ENCODE data around the gene HSPA12A.

HSPA12A gene

GRCh38 chr10:116738339-116738738 lies 4.0 kb downstream of the HSPA12A start:
- H3K4me2 ChIP-seq (ENCODE audit: low read length): no peak overlapping the region
- H3K79me2 ChIP-seq (ENCODE audit: control insufficient read depth, low read length): no peaks in the 10 kb centered on the region
- H3K27me3 ChIP-seq (ENCODE audit: control insufficient read depth, low read length): no peaks in the 10 kb centered on the region
- H3K4me3 ChIP-seq (ENCODE audit: low read length): no peak overlapping the region
- no peaks in the 10 kb centered on the region for H3K36me3 ChIP-seq (ENCODE audit: control insufficient read depth, low read length)
- no peaks in the 10 kb centered on the region for H4K20me1 ChIP-seq (ENCODE audit: control insufficient read depth, insufficient read depth, low read depth, low read length)
- H3K9me3 ChIP-seq (ENCODE audit: control insufficient read depth, insufficient read depth, low read length): no peaks in the 10 kb centered on the region
- H3F3A ChIP-seq (ENCODE audit: control insufficient read depth, insufficient read depth): no peaks in the 10 kb centered on the region
- H3K4me1 ChIP-seq (ENCODE audit: control insufficient read depth, low read length): no peaks in the 10 kb centered on the region
- TF ChIP-seq EZH2phosphoT487 (IDR thresholded peaks at IDR 0.05; ENCODE audit: borderline replicate concordance, low read length): no peak
- no peak for TF ChIP-seq CTCF (IDR thresholded peaks at IDR 0.05; ENCODE audit: low read depth, low read length, poor library complexity, severe bottlenecking)
- H3K9me2 ChIP-seq (replicated peaks; ENCODE audit: control insufficient read depth, low read length): no peaks in the 10 kb centered on the region
- H3K27ac ChIP-seq (ENCODE audit: low read depth, low read length): no peak overlapping the region

GRCh38 chr10:116737627-116738327 lies 4.6 kb downstream of the HSPA12A start:
- no peaks in the 10 kb centered on the region for H4K20me1 ChIP-seq (ENCODE audit: control insufficient read depth, insufficient read depth, low read depth, low read length)
- H3K4me1 ChIP-seq (ENCODE audit: control insufficient read depth, low read length): no peaks in the 10 kb centered on the region
- no peaks in the 10 kb centered on the region for H3F3A ChIP-seq (ENCODE audit: control insufficient read depth, insufficient read depth)
- H3K79me2 ChIP-seq (ENCODE audit: control insufficient read depth, low read length): no peaks in the 10 kb centered on the region
- TF ChIP-seq EZH2phosphoT487 (IDR thresholded peaks at IDR 0.05; ENCODE audit: borderline replicate concordance, low read length): no peak
- peak; percentile 19 for TF ChIP-seq CTCF (IDR thresholded peaks at IDR 0.05; ENCODE audit: low read depth, low read length, poor library complexity, severe bottlenecking)
- H3K9me3 ChIP-seq (ENCODE audit: control insufficient read depth, insufficient read depth, low read length): no peaks in the 10 kb centered on the region
- H3K36me3 ChIP-seq (ENCODE audit: control insufficient read depth, low read length): no peaks in the 10 kb centered on the region
- no peak overlapping the region for H3K4me3 ChIP-seq (ENCODE audit: low read length)
- H3K9me2 ChIP-seq (replicated peaks; ENCODE audit: control insufficient read depth, low read length): no peaks in the 10 kb centered on the region
- no peaks in the 10 kb centered on the region for H3K27me3 ChIP-seq (ENCODE audit: control insufficient read depth, low read length)
- no peak overlapping the region for H3K4me2 ChIP-seq (ENCODE audit: low read length)
- no peak overlapping the region for H3K27ac ChIP-seq (ENCODE audit: low read depth, low read length)

GRCh38 chr10:116733566-116733965 lies 8.8 kb downstream of the HSPA12A start:
- Histone ChIP-seq H3K27ac (ENCODE audit: low read depth, low read length) (no peak overlapping the region), H3K79me2 (ENCODE audit: control insufficient read depth, low read length) (no peaks in the 10 kb centered on the region), H3K4me1 (ENCODE audit: control insufficient read depth, low read length) (no peaks in the 10 kb centered on the region), H3K9me3 (ENCODE audit: control insufficient read depth, insufficient read depth, low read length) (no peaks in the 10 kb centered on the region), H3K36me3 (ENCODE audit: control insufficient read depth, low read length) (no peaks in the 10 kb centered on the region), H3K9me2 (replicated peaks; ENCODE audit: control insufficient read depth, low read length) (no peaks in the 10 kb centered on the region), H4K20me1 (ENCODE audit: control insufficient read depth, insufficient read depth, low read depth, low read length) (no peaks in the 10 kb centered on the region), H3K27me3 (ENCODE audit: control insufficient read depth, low read length) (no peaks in the 10 kb centered on the region), H3F3A (ENCODE audit: control insufficient read depth, insufficient read depth) (no peaks in the 10 kb centered on the region), H3K4me3 (ENCODE audit: low read length) (no peak overlapping the region), H3K4me2 (ENCODE audit: low read length) (no peak overlapping the region)
- TF ChIP-seq CTCF (IDR thresholded peaks at IDR 0.05; ENCODE audit: low read depth, low read length, poor library complexity, severe bottlenecking): no peak
- no peak for TF ChIP-seq EZH2phosphoT487 (IDR thresholded peaks at IDR 0.05; ENCODE audit: borderline replicate concordance, low read length)

Measured in DOHH2 (cell line).